NT2/D1 (cell line): ENCODE measurements around the gene MSMP.

Experiments
- SUZ12 ChIP-seq: IDR thresholded peaks from 2 replicates; pipeline ENCODE4 v1.6.1; 2011; ENCODE audit not compliant: insufficient read length, insufficient read depth; ENCODE audit errors: extremely low read depth
- YY1 ChIP-seq: IDR thresholded peaks from 2 replicates; pipeline ENCODE4 v1.6.1; 2011; ENCODE audit not compliant: insufficient read length, insufficient read depth
- ZNF274 ChIP-seq: IDR thresholded peaks from 2 replicates; pipeline ENCODE4 v1.6.1; 2011; ENCODE audit warnings: mild to moderate bottlenecking, low read depth, low read length

- no peak for TF ChIP-seq YY1
- no peak for TF ChIP-seq SUZ12
- TF ChIP-seq ZNF274: no peak
Measured at GRCh38 chr9:35728041-35728971, 25.8 kb downstream of the MSMP start.
